HepG2 (cell line): Measurements from ENCODE around the gene SYNPO. TPM values are rescaled to one million over a fixed set of nuclear protein-coding genes. Genes with fewer than 3 reads are reported as not detected.
A peak's percentile ranks its signal among the peaks of the same experiment; 100 is the strongest.

ENCODE experiments used
- ATM ChIP-seq: fragments of 450-650 bp; IDR thresholded peaks from 2 replicates; pipeline ENCODE4 v1.7.1; 2017; ENCODE audit warnings: mild to moderate bottlenecking, borderline replicate concordance
- CEBPB ChIP-seq: IDR thresholded peaks from 2 replicates; pipeline ENCODE4 v1.6.1; 2011; ENCODE audit warnings: low read depth, low read length, improper control_type of control experiment, borderline replicate concordance
- ELK4 ChIP-seq: sonication (generic); formaldehyde crosslinking; IDR thresholded peaks from 2 replicates; pipeline ENCODE4 v1.9.0; 2021; ENCODE audit warnings: missing genetic modification reagents, borderline replicate concordance
- GATA4 ChIP-seq: sonication (generic); IDR thresholded peaks from 2 replicates; pipeline ENCODE4 v1.6.1; 2016; ENCODE audit warnings: antibody characterized with exemption, low read depth, borderline replicate concordance
- KDM4B ChIP-seq: sonication (generic); formaldehyde crosslinking; IDR thresholded peaks from 2 replicates; pipeline ENCODE4 v1.4.0; 2020; ENCODE audit warnings: missing genetic modification reagents
- KLF13 ChIP-seq: sonication (generic); formaldehyde crosslinking; IDR thresholded peaks from 2 replicates; pipeline ENCODE4 v1.4.0; 2020; ENCODE audit warnings: mild to moderate bottlenecking, missing genetic modification reagents
- PAF1 ChIP-seq: IDR thresholded peaks from 2 replicates; pipeline ENCODE4 v1.6.1; 2016; ENCODE audit warnings: missing genetic modification reagents, missing compliant biosample characterization
- PBX2 ChIP-seq: IDR thresholded peaks from 2 replicates; pipeline ENCODE4 v1.6.1; 2016; ENCODE audit warnings: control low read depth
- PCBP1 ChIP-seq: fragments of 200-400 bp; formaldehyde crosslinking; IDR thresholded peaks from 2 replicates; pipeline ENCODE4 v1.6.1; 2017; ENCODE audit warnings: mild to moderate bottlenecking, low read depth, low read length, borderline replicate concordance
- PLSCR1 ChIP-seq: sonication (generic); formaldehyde crosslinking; IDR thresholded peaks from 2 replicates; pipeline ENCODE4 v1.5.0; 2020; ENCODE audit warnings: missing genetic modification reagents, mild to moderate bottlenecking, borderline replicate concordance
- PRMT3 ChIP-seq: sonication (generic); formaldehyde crosslinking; IDR thresholded peaks from 2 replicates; pipeline ENCODE4 v1.8.1; 2022; ENCODE audit warnings: low read depth, mild to moderate bottlenecking, moderate library complexity, missing genetic modification reagents, borderline replicate concordance
- RFX1 ChIP-seq: fragments of 450-650 bp; IDR thresholded peaks from 2 replicates; pipeline ENCODE4 v1.6.1; 2017
- SALL1 ChIP-seq: sonication (generic); formaldehyde crosslinking; IDR thresholded peaks from 2 replicates; pipeline ENCODE4 v1.8.0; 2022; ENCODE audit warnings: mild to moderate bottlenecking, missing genetic modification reagents
- YY1 ChIP-seq: IDR thresholded peaks from 2 replicates; pipeline ENCODE4 v1.6.1; 2011; ENCODE audit warnings: low read length, low read depth, moderate library complexity, mild to moderate bottlenecking; ENCODE audit not compliant: insufficient read depth, insufficient replicate concordance
- ZBTB44 ChIP-seq: sonication (generic); formaldehyde crosslinking; IDR thresholded peaks from 2 replicates; pipeline ENCODE4 v1.4.0; 2020; ENCODE audit warnings: missing genetic modification reagents
- ZMYM4 ChIP-seq: sonication (generic); formaldehyde crosslinking; IDR thresholded peaks from 2 replicates; pipeline ENCODE4 v1.8.1; 2023; ENCODE audit warnings: mild to moderate bottlenecking, missing genetic modification reagents
- ZNF12 ChIP-seq: sonication (generic); formaldehyde crosslinking; IDR thresholded peaks from 2 replicates; pipeline ENCODE4 v1.5.0; 2020; ENCODE audit warnings: missing genetic modification reagents
- ZNF207 ChIP-seq: fragments of 450-650 bp; IDR thresholded peaks from 2 replicates; pipeline ENCODE4 v1.6.1; 2016; ENCODE audit warnings: antibody characterized with exemption, borderline replicate concordance
- ZNF749 ChIP-seq: sonication (generic); formaldehyde crosslinking; IDR thresholded peaks from 2 replicates; pipeline ENCODE4 v1.8.0; 2022; ENCODE audit warnings: mild to moderate bottlenecking, missing genetic modification reagents, moderate library complexity, borderline replicate concordance
- ZNF75D ChIP-seq: sonication (generic); formaldehyde crosslinking; IDR thresholded peaks from 2 replicates; pipeline ENCODE4 v1.8.1; 2023; ENCODE audit warnings: missing genetic modification reagents, mild to moderate bottlenecking, borderline replicate concordance
- ZNF782 ChIP-seq: sonication (generic); formaldehyde crosslinking; IDR thresholded peaks from 2 replicates; pipeline ENCODE4 v1.4.0; 2020; ENCODE audit warnings: missing genetic modification reagents, mild to moderate bottlenecking, borderline replicate concordance
- ZNF800 ChIP-seq: sonication (generic); formaldehyde crosslinking; IDR thresholded peaks from 2 replicates; pipeline ENCODE4 v1.4.0; 2020; ENCODE audit warnings: missing genetic modification reagents
- ZSCAN20 ChIP-seq: sonication (generic); formaldehyde crosslinking; IDR thresholded peaks from 2 replicates; pipeline ENCODE4 v1.4.0; 2020; ENCODE audit warnings: missing genetic modification reagents, mild to moderate bottlenecking, borderline replicate concordance
- polyA plus RNA-seq, 8 experiments: library from polyadenylated mRNA; depleted of rRNA in 3 of 8; stranded (reverse) in 7 of 8; unstranded in 1 of 8; fragments of >200 nt; fragmentation: Illumina TruSeq in 4 of 8; extraction: Trizol in 4 of 8; gene quantifications; 2 replicates each; pipeline versions ENCODE4 v1.2.1 to v1.2.3, GENCODE V29; 2011 to 2016; ENCODE audit warnings: low read depth in 4 of 8, missing spikeins in 1 of 8, mixed read lengths in 1 of 8; ENCODE audit not compliant: insufficient read depth in 1 of 8
- total RNA-seq, 5 experiments: library from RNA; depleted of rRNA; stranded (reverse); fragments of >200 nt; fragmentation: Illumina TruSeq; extraction: Trizol; gene quantifications; 2 replicates each; pipeline ENCODE4 v1.2.3, GENCODE V29; 2016; ENCODE audit warnings: low read depth in 1 of 5

SYNPO gene
- total and polyA plus RNA-seq, 2 of the 13 experiments (the other 11 are each of a cell fraction or from before 2014, with no cell fraction given): 0.09 to 0.30 TPM

- TF ChIP-seq KDM4B (CRISPR knock-in tag) (0 out of 2 replicates have a peak, but pooled peaks have one; percentile 11), YY1 (peak; percentile 91), KLF13 (CRISPR knock-in tag) (no peak), ELK4 (CRISPR knock-in tag) (peak; percentile 46; the same call in 1 of the 2 replicates), ZMYM4 (peak; percentile 88), RFX1 (no peak), ZNF749 (CRISPR knock-in tag) (no peak), SALL1 (peak; percentile 84), ZBTB44 (no peak), ZNF800 (no peak), ZSCAN20 (CRISPR knock-in tag) (peak; percentile 30; the same call in 1 of the 2 replicates), ZNF782 (CRISPR knock-in tag) (no peak), PRMT3 (CRISPR knock-in tag) (peak; percentile 58; the same call in 1 of the 2 replicates), PCBP1 (0 out of 2 replicates have a peak, but pooled peaks have one; percentile 77), PAF1 (no peak), ZNF75D (CRISPR knock-in tag) (no peak), ATM (no peak), PBX2 (CRISPR knock-in tag) (no peak), CEBPB (no peak), ZNF207 (no peak), PLSCR1 (CRISPR knock-in tag) (no peak), GATA4 (no peak), ZNF12 (CRISPR knock-in tag) (no peak)
Observed at GRCh38 chr5:150700594-150701377, 60.3 kb downstream of the SYNPO start, which contains the start of gene RBM22 (continued).
